OCI-LY1 (cell line): ENCODE data around the gene CCDC18.
"Not testable (repeated sequence)": the region's sequence is repeated elsewhere in the genome, so short reads cannot be mapped to it uniquely, and the experiment has no call there.

Experiments
- H2AFZ ChIP-seq: fragments of 200-600 bp; sonication (generic), shearing (Covaris generic); 2 replicates; pipeline ENCODE4 v1.6.0; 2014; ENCODE audit warnings: antibody characterized with exemption, mild to moderate bottlenecking, low read length
- H3F3A ChIP-seq: fragments of 200-600 bp; sonication (generic), shearing (Covaris generic); 2 replicates; pipeline ENCODE4 v1.6.0; 2014; ENCODE audit warnings: mild to moderate bottlenecking, antibody characterized with exemption, low read length, moderate library complexity; ENCODE audit not compliant: insufficient read depth
- H3K27ac ChIP-seq: fragments of 200-600 bp; sonication (generic); 2 replicates; pipeline ENCODE4 v1.5.1; 2014; ENCODE audit warnings: low read length, mixed run types, mild to moderate bottlenecking, low read depth; ENCODE audit not compliant: poor library complexity, severe bottlenecking
- H3K27me3 ChIP-seq: fragments of 200-600 bp; sonication (generic); 2 replicates; pipeline ENCODE4 v1.6.0; 2014; ENCODE audit warnings: antibody characterized with exemption, mild to moderate bottlenecking, low read length, moderate library complexity; ENCODE audit not compliant: insufficient read depth
- H3K36me3 ChIP-seq: fragments of 200-600 bp; sonication (generic); 2 replicates; pipeline ENCODE4 v1.6.1; 2014; ENCODE audit warnings: mild to moderate bottlenecking, antibody characterized with exemption, low read length, moderate library complexity, mixed read lengths; ENCODE audit not compliant: insufficient read depth
- H3K4me1 ChIP-seq: fragments of 200-600 bp; sonication (generic); 2 replicates; pipeline ENCODE4 v1.5.1; 2014; ENCODE audit warnings: mild to moderate bottlenecking, low read length, moderate library complexity; ENCODE audit not compliant: insufficient read depth, severe bottlenecking
- H3K4me2 ChIP-seq: fragments of 200-600 bp; sonication (generic), shearing (Covaris generic); 2 replicates; pipeline ENCODE4 v1.6.1; 2014; ENCODE audit warnings: low read length
- H3K4me3 ChIP-seq: fragments of 200-600 bp; sonication (generic); 2 replicates; pipeline ENCODE4 v1.5.1; 2014; ENCODE audit warnings: low read length, low read depth, mild to moderate bottlenecking, mixed read lengths; ENCODE audit not compliant: poor library complexity, severe bottlenecking
- H3K79me2 ChIP-seq: fragments of 200-600 bp; shearing (Covaris generic); 2 replicates; pipeline ENCODE4 v1.6.1; 2016; ENCODE audit warnings: mixed run types, low read length, mixed read lengths; ENCODE audit not compliant: insufficient read depth
- H3K9ac ChIP-seq: fragments of 200-600 bp; sonication (generic), shearing (Covaris generic); 2 replicates; pipeline ENCODE4 v1.6.1; 2014; ENCODE audit warnings: mild to moderate bottlenecking, low read length, mixed read lengths
- H3K9me2 ChIP-seq: fragments of 200-600 bp; sonication (generic), shearing (Covaris generic); 2 replicates; pipeline ENCODE4 v1.6.1; 2014; ENCODE audit warnings: low read depth, mild to moderate bottlenecking, low read length, mixed read lengths
- H3K9me3 ChIP-seq: fragments of 200-600 bp; shearing (Covaris generic); 2 replicates; pipeline ENCODE4 v1.6.1; 2014; ENCODE audit warnings: low read length, mixed read lengths
- H4K20me1 ChIP-seq: fragments of 200-600 bp; sonication (generic), shearing (Covaris generic); 2 replicates; pipeline ENCODE4 v1.6.0; 2016; ENCODE audit warnings: mild to moderate bottlenecking, low read length; ENCODE audit not compliant: insufficient read depth
- CTCF ChIP-seq: fragments of 200-600 bp; sonication (generic), shearing (Covaris generic); IDR thresholded peaks from 2 replicates; pipeline ENCODE4 v1.5.1; 2017; ENCODE audit warnings: mild to moderate bottlenecking, antibody characterized with exemption, low read length, moderate library complexity, mixed read lengths
- EZH2 ChIP-seq: fragments of 200-600 bp; sonication (generic), shearing (Covaris generic); IDR thresholded peaks from 2 replicates; pipeline ENCODE4 v1.8.0; 2017; ENCODE audit warnings: borderline replicate concordance, mixed run types, mild to moderate bottlenecking, antibody characterized with exemption, low read length, moderate library complexity, mixed read lengths

Gene CCDC18

GRCh38 chr1:93171549-93172034 lies 8.9 kb upstream of the CCDC18 start:
- peaks cover 80% of the 10 kb centered on the region for H3K36me3 ChIP-seq
- H4K20me1 ChIP-seq = no peaks in the 10 kb centered on the region
- H3K4me1 ChIP-seq = peaks cover 5% of the 10 kb centered on the region
- peaks cover 97% of the 10 kb centered on the region for H3K79me2 ChIP-seq
- no peak overlapping the region for H3K9ac ChIP-seq
- no peaks in the 10 kb centered on the region for H3F3A ChIP-seq
- no peak overlapping the region for H3K27ac ChIP-seq
- no peaks in the 10 kb centered on the region for H3K9me2 ChIP-seq
- H3K27me3 ChIP-seq = no peaks in the 10 kb centered on the region
- H3K9me3 ChIP-seq = peaks cover 16% of the 10 kb centered on the region; the same call in 1 of the 2 replicates
- no peak overlapping the region for H3K4me2 ChIP-seq
- no peak overlapping the region for H3K4me3 ChIP-seq
- H2AFZ ChIP-seq = no peak overlapping the region
- TF ChIP-seq EZH2 (no peak), CTCF (no peak)

- Histone ChIP-seq H3K4me2 (no peak overlapping the region), H3K4me1 (peaks cover 17% of the 10 kb centered on the region)
- TF ChIP-seq EZH2 (no peak), CTCF (no peak)
These were observed 7.7 kb upstream of the CCDC18 start for GRCh38 chr1:93172778-93173177.

GRCh38 chr1:93174638-93175037 lies 5.9 kb upstream of the CCDC18 start:
- not testable (repeated sequence) for H3K9ac ChIP-seq, H3K9me3 ChIP-seq, H3F3A ChIP-seq, H3K9me2 ChIP-seq, H3K27me3 ChIP-seq, H3K4me2 ChIP-seq, H3K27ac ChIP-seq, H2AFZ ChIP-seq, H3K4me3 ChIP-seq, H4K20me1 ChIP-seq
- peaks cover 26% of the 10 kb centered on the region for H3K4me1 ChIP-seq
- H3K36me3 ChIP-seq = peaks cover 74% of the 10 kb centered on the region
- peaks cover 98% of the 10 kb centered on the region for H3K79me2 ChIP-seq

More at GRCh38 chr1:93172778-93173177, 7.7 kb upstream of the CCDC18 start:
- H3K36me3 ChIP-seq = peaks cover 80% of the 10 kb centered on the region
- no peak overlapping the region for H3K9ac ChIP-seq
- peaks cover 97% of the 10 kb centered on the region for H3K79me2 ChIP-seq
- H3K9me2 ChIP-seq = no peaks in the 10 kb centered on the region
- no peak overlapping the region for H3K27ac ChIP-seq
- H4K20me1 ChIP-seq = no peaks in the 10 kb centered on the region
- no peaks in the 10 kb centered on the region for H3K27me3 ChIP-seq
- no peak overlapping the region for H3K4me3 ChIP-seq
- no peak overlapping the region for H2AFZ ChIP-seq
- H3F3A ChIP-seq = no peaks in the 10 kb centered on the region
- H3K9me3 ChIP-seq = peaks cover 14% of the 10 kb centered on the region; the same call in 1 of the 2 replicates

GRCh38 chr1:93177991-93178390 lies 2.5 kb upstream of the CCDC18 start:
- Histone ChIP-seq H3K9me2 (no peaks in the 10 kb centered on the region), H3K36me3 (peaks cover 41% of the 10 kb centered on the region), H2AFZ (no peak overlapping the region), H3K4me3 (peak overlapping the region; percentile 80), H3K27ac (no peak overlapping the region), H3K4me1 (peaks cover 44% of the 10 kb centered on the region), H3K9me3 (no peaks in the 10 kb centered on the region), H3K4me2 (peak overlapping the region; percentile 95), H3K79me2 (peaks cover 78% of the 10 kb centered on the region), H3K9ac (peak overlapping the region; percentile 84), H3F3A (no peaks in the 10 kb centered on the region), H4K20me1 (no peaks in the 10 kb centered on the region), H3K27me3 (no peaks in the 10 kb centered on the region)
- TF ChIP-seq CTCF (no peak), EZH2 (no peak)
